HG03066 (cell line): ENCODE results near the gene SMIM11.
"Not testable (repeated sequence)": the region's sequence is repeated elsewhere in the genome, so short reads cannot be mapped to it uniquely, and the experiment has no call there.

Experiments
- ATAC-seq: cut with Tn5 transposase; IDR thresholded peaks from one replicate; pipeline ENCODE4 v1.9.1; 2021; ENCODE audit warnings: low read depth; ENCODE audit not compliant: unreplicated experiment

The SMIM11 gene

DNA sequence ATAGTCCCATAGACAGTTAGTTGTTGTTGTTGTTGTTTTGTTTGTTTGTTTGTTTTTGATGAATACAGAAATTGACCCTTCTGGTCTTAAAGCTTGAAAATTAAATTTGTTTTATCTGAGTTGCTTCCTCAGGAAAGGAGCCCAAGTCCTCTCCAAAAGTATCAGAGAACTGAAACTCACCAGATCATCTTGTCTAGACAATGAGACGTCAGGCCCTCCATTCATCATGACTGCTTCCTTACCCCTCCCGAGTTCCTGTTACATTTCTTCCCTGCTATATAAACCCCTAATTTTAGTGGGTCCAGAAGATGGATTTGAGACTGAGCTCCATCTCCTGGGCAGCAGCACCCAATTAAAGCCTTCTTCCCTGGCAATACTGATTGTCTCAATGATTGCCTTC lies 31.4 kb downstream of the SMIM11 start:
- not testable (repeated sequence) for ATAC-seq

DNA sequence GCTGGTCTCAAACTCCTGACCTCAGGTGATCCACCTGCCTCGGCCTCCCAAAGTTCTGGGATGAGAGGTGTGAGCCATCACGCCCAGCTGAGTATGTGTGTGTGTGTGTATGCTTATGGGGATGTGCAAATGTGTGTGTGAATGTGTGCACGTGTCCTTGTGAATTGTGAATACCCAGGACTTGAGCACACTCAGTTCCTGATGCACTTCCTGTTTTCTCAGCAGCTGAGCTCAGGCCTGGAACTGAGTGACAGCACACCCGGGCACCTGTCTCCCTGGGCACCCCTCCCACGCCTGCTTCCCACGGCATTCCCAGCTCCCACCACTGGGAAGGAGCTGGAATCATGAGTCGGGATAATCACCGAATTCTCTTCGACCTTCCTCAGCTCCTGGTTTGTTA lies 32.0 kb downstream of the SMIM11 start:
- ATAC-seq, result not testable (repeated sequence)

DNA sequence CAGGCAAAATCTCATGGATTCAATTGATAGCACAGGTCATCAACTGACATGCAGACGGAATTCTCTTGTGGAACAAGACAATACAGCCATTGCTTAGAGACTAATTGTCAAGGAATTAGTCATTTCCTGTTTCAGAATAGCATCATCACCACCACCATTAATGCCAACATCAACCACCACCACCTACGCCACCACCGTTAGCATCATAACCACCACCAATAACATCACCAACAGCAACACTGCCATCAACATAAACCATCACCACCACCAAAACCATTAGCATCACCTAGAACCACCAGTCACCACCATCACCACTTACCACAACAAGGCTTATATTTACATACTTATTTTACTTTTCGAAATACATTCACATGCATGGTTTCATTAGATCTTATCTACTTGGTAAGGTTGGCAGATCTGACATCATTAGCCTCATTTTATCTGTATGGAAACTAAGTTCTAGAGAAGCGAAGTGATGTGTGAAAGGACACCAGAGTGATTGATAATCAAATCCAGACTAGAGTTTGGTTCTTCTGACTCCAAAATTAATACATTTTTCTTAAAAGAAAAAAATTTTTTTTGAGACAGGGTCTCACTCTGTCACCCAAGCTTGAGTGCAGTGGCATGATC lies 42.3 kb downstream of the SMIM11 start:
- not testable (repeated sequence) for ATAC-seq

DNA sequence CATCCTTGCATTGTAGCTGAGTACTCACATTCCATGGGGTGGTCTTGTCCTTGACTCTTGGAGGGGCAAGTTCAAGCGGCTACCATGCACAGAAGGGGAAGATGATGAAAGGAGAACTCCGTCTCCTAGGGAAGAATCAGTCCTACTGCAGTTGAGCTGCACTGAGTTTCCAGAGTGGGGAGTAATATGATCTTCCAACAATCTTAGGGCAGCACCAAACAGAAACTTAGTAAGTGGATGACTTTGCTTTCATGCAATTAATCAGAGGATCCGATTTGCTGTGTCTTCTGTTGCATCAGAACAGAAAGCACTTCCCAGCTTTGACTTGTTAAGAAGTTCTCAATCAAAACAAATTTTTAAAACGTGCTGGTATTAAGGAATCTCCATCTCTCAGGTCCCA lies 48.5 kb downstream of the SMIM11 start, which contains the start of gene SMIM34:
Gene SMIM34, minus strand, starts transcription at position 147 of the 400 bp plus-strand sequence. Its CDS starts 112 bp downstream, at position 35.
- not testable (repeated sequence) for ATAC-seq

DNA sequence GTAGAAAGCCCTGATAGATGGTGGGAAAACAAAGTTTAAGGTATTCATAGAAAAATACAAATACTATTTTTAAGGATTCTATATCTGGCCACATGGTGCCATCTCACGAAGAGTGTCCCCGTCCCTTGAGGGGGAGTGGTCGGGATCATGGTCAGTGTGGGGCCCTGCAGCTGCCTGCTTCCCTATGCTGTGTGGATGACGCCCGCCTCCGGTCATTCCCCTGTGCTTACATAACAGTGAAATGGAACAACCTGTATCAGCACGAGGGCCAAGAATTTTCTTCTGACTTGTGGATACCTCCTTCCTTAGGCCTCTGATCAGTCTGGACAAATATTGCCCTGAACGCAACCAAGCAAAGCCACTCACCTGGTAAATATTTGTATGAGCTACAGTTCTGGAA lies 52.0 kb downstream of the SMIM11 start:
- not testable (repeated sequence) for ATAC-seq

DNA sequence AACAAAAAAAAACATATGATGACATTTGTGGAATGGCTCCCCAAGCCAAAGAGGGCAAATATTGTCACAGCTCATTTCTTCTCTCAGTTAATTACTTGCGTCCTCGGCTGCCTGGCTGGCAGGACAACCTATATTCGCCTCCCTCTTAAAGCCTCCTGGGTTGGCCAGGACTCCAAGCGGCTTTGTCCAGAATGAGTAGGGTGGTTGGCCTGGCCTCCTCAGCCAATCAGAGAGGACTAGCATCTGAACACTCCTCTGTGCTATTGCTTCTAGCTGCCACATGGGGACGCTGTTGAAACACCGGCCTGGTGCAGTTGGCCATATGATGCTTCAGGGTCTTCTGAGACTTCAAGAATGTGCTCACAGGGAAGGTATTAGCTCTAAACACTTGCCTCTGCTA lies 53.1 kb downstream of the SMIM11 start:
- not testable (repeated sequence) for ATAC-seq

DNA sequence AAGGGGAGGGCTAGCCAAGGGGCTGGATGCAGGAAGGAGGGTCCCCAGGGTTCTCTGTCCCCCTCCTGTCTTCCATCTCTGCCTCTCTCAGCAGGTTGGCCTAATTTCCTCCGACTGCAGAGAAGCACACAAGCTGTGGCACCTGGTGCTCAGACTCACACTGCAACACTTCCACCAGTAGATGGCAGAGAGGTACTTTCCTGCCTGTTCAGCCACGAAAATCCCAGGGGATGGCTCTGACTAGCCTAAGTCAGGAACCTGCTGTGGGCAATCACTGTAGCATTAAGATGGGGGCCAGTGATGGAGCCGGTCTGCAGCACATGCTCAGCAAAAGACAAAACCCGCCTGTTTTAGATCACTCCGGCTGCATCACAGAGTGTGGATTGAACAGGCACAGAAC lies 54.4 kb downstream of the SMIM11 start:
- ATAC-seq, result not testable (repeated sequence)
